ENCODE measurements around the gene GNAZ. TPM values are rescaled to one million over a fixed set of nuclear protein-coding genes. Genes with fewer than 3 reads are reported as not detected.

The GNAZ gene
- total RNA-seq, 4 donors from 2014 or later = 0.64 to 9.9 (median 2.6) TPM

GRCh38 chr22:23062616-23063538 lies 7.4 kb upstream of the GNAZ start:
- DNase-seq = no peak
- 79 to 93% methylated on average over 5 of the region's 12 CpGs for WGBS, 2 donors
- TF ChIP-seq POLR2A (IDR thresholded peaks at IDR 0.05) = no peak
- no peak for TF ChIP-seq CTCF (IDR thresholded peaks at IDR 0.05)
- H3K9me3 ChIP-seq = no peaks in the 10 kb centered on the region
- peaks cover 0 to 6% (median 0%) of the 10 kb centered on the region in 4 donors for H3K27me3 ChIP-seq
- H3K36me3 ChIP-seq = no peaks in the 10 kb centered on the region
- intact Hi-C loops (cut with DNase I) = no loop called here
- no peak overlapping the region for H3K27ac ChIP-seq
- H3K4me3 ChIP-seq = no peak overlapping the region
- no peaks in the 10 kb centered on the region for H3K4me1 ChIP-seq

GRCh38 chr22:23063539-23064380 lies 6.6 kb upstream of the GNAZ start:
- Histone ChIP-seq H3K4me1 (no peaks in the 10 kb centered on the region), H3K27ac (no peak overlapping the region), H3K9me3 (no peaks in the 10 kb centered on the region), H3K27me3 (peaks cover 0 to 10% (median 0%) of the 10 kb centered on the region in 4 donors), H3K36me3 (no peaks in the 10 kb centered on the region), H3K4me3 (no peak overlapping the region)
- no peak for TF ChIP-seq POLR2A (IDR thresholded peaks at IDR 0.05)
- TF ChIP-seq CTCF (IDR thresholded peaks at IDR 0.05) = no peak
- WGBS, 2 donors = 89 to 100% methylated on average over 1 to 5 of the region's 16 CpGs
- intact Hi-C loops (cut with DNase I) = no loop called here
- no peak for DNase-seq

- intact Hi-C loops (cut with DNase I) = no loop called here
- no peak overlapping the region for H3K4me3 ChIP-seq
- peaks cover 0 to 15% (median 0%) of the 10 kb centered on the region in 4 donors for H3K27me3 ChIP-seq
- no peak overlapping the region for H3K27ac ChIP-seq
- peaks cover 0 to 4% (median 3%) of the 10 kb centered on the region in 3 donors for H3K4me1 ChIP-seq
- 86% methylated on average over 9 of the region's 11 CpGs; no CpG with 5 or more reads in 1 of the 2 donors for WGBS, 2 donors
- no peaks in the 10 kb centered on the region for H3K9me3 ChIP-seq
- no peak for DNase-seq
- TF ChIP-seq CTCF (IDR thresholded peaks at IDR 0.05) (no peak), POLR2A (IDR thresholded peaks at IDR 0.05) (no peak)
- H3K36me3 ChIP-seq = no peaks in the 10 kb centered on the region
Observed at GRCh38 chr22:23064381-23065068, 5.8 kb upstream of the GNAZ start.

- 90 to 100% methylated on average over 1 to 3 of the region's 3 CpGs for WGBS, 2 donors
- H3K4me1 ChIP-seq = peaks cover 0 to 9% (median 6%) of the 10 kb centered on the region in 3 donors
- TF ChIP-seq CTCF (IDR thresholded peaks at IDR 0.05) = no peak
- TF ChIP-seq POLR2A (IDR thresholded peaks at IDR 0.05) = no peak
- no peaks in the 10 kb centered on the region for H3K9me3 ChIP-seq
- no peak for DNase-seq
- H3K27me3 ChIP-seq = peaks cover 0 to 19% (median 0%) of the 10 kb centered on the region in 4 donors
- no peak overlapping the region for H3K27ac ChIP-seq
- no peak overlapping the region for H3K4me3 ChIP-seq
- no peaks in the 10 kb centered on the region for H3K36me3 ChIP-seq
- intact Hi-C loops (cut with DNase I) = no loop called here
Observed at GRCh38 chr22:23065069-23065451, 5.3 kb upstream of the GNAZ start.

All from esophagus squamous epithelium (tissue), 5 donors.